ENCODE measurements around the gene KCNH2. TPM values are rescaled to one million over a fixed set of nuclear protein-coding genes. Genes with fewer than 3 reads are reported as not detected.
"Not testable (repeated sequence)": the region's sequence is repeated elsewhere in the genome, so short reads cannot be mapped to it uniquely, and the experiment has no call there.

Gene KCNH2
- total RNA-seq, 1 experiment from 2014 or later, result 0.22 TPM

DNA sequence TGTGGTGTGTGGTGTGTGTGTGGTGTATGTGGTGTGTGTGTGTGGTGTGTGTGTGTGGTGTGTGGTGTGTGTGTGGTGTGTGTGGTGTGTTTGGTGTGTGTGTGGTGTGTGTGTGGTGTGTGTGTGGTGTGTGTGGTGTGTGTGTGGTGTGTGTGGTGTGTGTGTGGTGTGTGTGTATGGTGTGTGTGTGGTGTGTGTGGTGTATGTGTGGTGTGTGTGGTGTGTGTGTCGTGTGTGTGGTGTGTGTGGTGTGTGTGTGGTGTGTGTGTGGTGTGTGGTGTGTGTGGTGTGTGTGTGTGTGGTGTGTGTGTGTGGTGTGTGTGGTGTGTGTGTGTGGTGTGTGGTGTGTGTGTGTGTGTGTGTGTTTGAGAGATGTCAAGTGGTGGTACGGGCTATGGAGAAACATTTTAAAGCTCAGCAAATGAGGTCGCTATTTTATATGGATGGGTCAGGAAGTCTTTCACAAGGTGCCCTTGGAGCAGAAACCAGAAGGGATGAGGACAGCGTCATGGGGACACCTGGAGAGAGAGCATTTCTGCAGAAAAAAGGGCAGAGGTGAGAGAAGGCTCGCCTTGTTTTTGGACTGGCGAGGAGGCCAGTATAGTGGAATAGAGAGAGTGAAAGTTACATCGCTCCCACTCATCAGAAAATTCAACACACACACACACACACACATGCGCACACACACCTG, 67.7 kb downstream of the KCNH2 start:
- H2AFZ ChIP-seq (ENCODE audit: low read length); H3K36me3 ChIP-seq (ENCODE audit: insufficient read depth, low read length); H3K9ac ChIP-seq (ENCODE audit: low read length); H4K20me1 ChIP-seq (ENCODE audit: insufficient read depth, low read depth, low read length); H3K9me2 ChIP-seq (replicated peaks; ENCODE audit: insufficient read depth, low read length); H3K9me3 ChIP-seq (ENCODE audit: low read length); H3K4me1 ChIP-seq (ENCODE audit: low read length); DNase-seq; H3K79me2 ChIP-seq (ENCODE audit: low read length); H3K4me2 ChIP-seq (ENCODE audit: low read depth, low read length, poor library complexity, severe bottlenecking); H3K4me3 ChIP-seq (ENCODE audit: low read length); H3K27ac ChIP-seq (ENCODE audit: low read length); H3K27me3 ChIP-seq (ENCODE audit: low read length): not testable (repeated sequence)

GRCh38 chr7:150909200-150909995, 68.7 kb downstream of the KCNH2 start:
- no peaks in the 10 kb centered on the region for H3K27me3 ChIP-seq (ENCODE audit: low read length)
- no peaks in the 10 kb centered on the region for H3K9me2 ChIP-seq (replicated peaks; ENCODE audit: insufficient read depth, low read length)
- no peaks in the 10 kb centered on the region for H3K36me3 ChIP-seq (ENCODE audit: insufficient read depth, low read length)
- no peak overlapping the region for H3K4me2 ChIP-seq (ENCODE audit: low read depth, low read length, poor library complexity, severe bottlenecking)
- H3K9me3 ChIP-seq (ENCODE audit: low read length), result no peaks in the 10 kb centered on the region
- no peak overlapping the region for H3K9ac ChIP-seq (ENCODE audit: low read length)
- no peak overlapping the region for H3K4me3 ChIP-seq (ENCODE audit: low read length)
- no peak overlapping the region for H2AFZ ChIP-seq (ENCODE audit: low read length)
- DNase-seq, result no peak
- no peaks in the 10 kb centered on the region for H3K79me2 ChIP-seq (ENCODE audit: low read length)
- no peaks in the 10 kb centered on the region for H3K4me1 ChIP-seq (ENCODE audit: low read length)
- H3K27ac ChIP-seq (ENCODE audit: low read length), result no peak overlapping the region
- H4K20me1 ChIP-seq (ENCODE audit: insufficient read depth, low read depth, low read length), result no peaks in the 10 kb centered on the region

DNA sequence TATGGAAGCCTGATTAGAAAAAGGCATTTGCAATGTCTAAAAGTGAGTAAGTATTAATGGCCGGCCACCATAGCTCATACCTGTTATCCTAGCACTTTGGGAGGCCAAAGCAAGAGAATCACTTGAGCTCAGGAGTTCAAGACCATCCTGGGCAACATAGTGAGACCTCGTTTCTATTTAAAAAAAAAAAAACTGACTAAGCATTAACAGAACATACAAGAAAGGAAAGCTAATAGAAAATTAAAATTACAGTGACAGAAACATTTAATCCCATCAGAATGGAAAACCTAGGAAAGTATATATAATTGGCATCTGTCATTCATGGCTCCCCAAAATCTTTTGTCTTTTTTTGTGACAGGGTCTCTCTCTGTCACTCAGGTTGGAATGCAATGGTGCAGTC, 69.9 kb downstream of the KCNH2 start:
- H3K4me3 ChIP-seq (ENCODE audit: low read length), result no peak overlapping the region
- H3K27me3 ChIP-seq (ENCODE audit: low read length), result no peaks in the 10 kb centered on the region
- no peaks in the 10 kb centered on the region for H3K79me2 ChIP-seq (ENCODE audit: low read length)

DNA sequence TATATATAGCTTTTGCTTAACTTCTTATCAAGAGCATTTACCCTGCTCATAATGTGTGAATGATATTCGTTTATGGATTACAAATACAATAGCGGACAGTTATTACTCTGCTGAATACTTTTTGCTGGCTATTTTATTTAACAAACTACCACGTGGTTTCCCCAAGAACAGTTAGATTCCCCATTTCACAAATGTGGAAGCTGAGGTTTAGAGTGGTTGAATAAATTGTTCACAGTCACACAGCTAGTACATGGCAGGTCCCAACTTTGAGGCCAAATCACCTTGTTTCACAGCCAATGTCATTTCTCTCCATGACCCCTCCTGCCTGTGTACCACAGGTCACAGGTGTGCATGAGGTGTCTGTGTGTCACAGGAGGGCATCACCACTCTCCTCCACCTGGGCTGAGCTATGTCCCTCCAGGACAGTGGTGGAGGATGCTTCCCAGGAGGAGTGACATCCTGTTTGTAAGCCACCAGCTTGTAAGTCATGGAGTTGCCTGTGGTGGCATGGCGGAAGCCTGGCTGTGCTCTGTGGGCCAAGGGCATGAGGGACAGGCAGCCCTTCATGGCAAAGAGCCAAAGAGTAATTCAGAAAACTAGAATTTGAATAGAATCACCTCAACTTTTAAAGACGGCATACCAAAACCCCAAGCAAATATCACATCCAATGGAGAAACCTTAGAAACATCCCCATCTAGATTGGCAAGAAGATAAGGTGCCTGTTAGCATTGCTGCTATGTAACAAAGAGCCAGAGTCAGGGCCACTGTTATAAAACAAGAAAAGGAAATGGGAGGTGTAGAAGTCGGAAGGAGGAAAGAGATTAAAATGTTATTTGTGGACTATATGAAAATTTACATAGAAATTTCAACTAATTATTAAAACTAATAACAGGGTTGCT, 73.9 kb downstream of the KCNH2 start:
- no peaks in the 10 kb centered on the region for H3K79me2 ChIP-seq (ENCODE audit: low read length)
- no peaks in the 10 kb centered on the region for H3K9me2 ChIP-seq (replicated peaks; ENCODE audit: insufficient read depth, low read length)
- H3K27ac ChIP-seq (ENCODE audit: low read length), result no peak overlapping the region
- H3K4me1 ChIP-seq (ENCODE audit: low read length), result peaks cover 7% of the 10 kb centered on the region
- no peaks in the 10 kb centered on the region for H3K36me3 ChIP-seq (ENCODE audit: insufficient read depth, low read length)
- H3K4me2 ChIP-seq (ENCODE audit: low read depth, low read length, poor library complexity, severe bottlenecking), result no peak overlapping the region
- H3K27me3 ChIP-seq (ENCODE audit: low read length), result no peaks in the 10 kb centered on the region
- no peaks in the 10 kb centered on the region for H4K20me1 ChIP-seq (ENCODE audit: insufficient read depth, low read depth, low read length)
- no peak overlapping the region for H2AFZ ChIP-seq (ENCODE audit: low read length)
- H3K4me3 ChIP-seq (ENCODE audit: low read length), result no peak overlapping the region
- H3K9me3 ChIP-seq (ENCODE audit: low read length), result no peaks in the 10 kb centered on the region
- no peak for DNase-seq
- H3K9ac ChIP-seq (ENCODE audit: low read length), result no peak overlapping the region

More for the DNA sequence above, 69.9 kb downstream of the KCNH2 start:
- no peak overlapping the region for H3K27ac ChIP-seq (ENCODE audit: low read length)
- no peak overlapping the region for H3K9ac ChIP-seq (ENCODE audit: low read length)
- no peaks in the 10 kb centered on the region for H4K20me1 ChIP-seq (ENCODE audit: insufficient read depth, low read depth, low read length)
- H3K9me2 ChIP-seq (replicated peaks; ENCODE audit: insufficient read depth, low read length), result no peaks in the 10 kb centered on the region
- peaks cover 7% of the 10 kb centered on the region for H3K4me1 ChIP-seq (ENCODE audit: low read length)
- H3K4me2 ChIP-seq (ENCODE audit: low read depth, low read length, poor library complexity, severe bottlenecking), result no peak overlapping the region
- no peaks in the 10 kb centered on the region for H3K36me3 ChIP-seq (ENCODE audit: insufficient read depth, low read length)
- no peak overlapping the region for H2AFZ ChIP-seq (ENCODE audit: low read length)
- H3K9me3 ChIP-seq (ENCODE audit: low read length), result no peaks in the 10 kb centered on the region
- DNase-seq, result no peak

DNA sequence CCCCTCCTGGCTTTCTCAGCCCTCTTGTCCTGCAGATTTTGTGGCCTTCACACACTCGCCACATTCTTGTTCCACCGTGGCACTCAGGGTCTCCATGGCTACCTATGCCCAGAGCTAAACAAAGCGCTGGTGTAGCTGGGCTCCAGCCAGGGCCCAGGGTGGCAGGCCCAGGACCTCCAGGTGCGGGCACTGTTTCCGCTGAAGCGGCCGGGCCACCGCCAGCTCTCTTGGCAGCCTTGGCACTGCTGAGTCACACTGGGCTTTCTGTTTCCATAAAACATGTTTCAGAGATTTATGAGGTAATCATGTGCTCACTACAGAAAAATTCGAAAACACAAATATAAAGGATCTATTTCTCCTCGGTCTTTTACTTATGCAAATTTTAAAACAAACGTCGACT, 74.5 kb downstream of the KCNH2 start:
- no peak overlapping the region for H2AFZ ChIP-seq (ENCODE audit: low read length)
- no peaks in the 10 kb centered on the region for H3K9me3 ChIP-seq (ENCODE audit: low read length)
- no peak for DNase-seq
- H4K20me1 ChIP-seq (ENCODE audit: insufficient read depth, low read depth, low read length), result no peaks in the 10 kb centered on the region
- no peak overlapping the region for H3K4me2 ChIP-seq (ENCODE audit: low read depth, low read length, poor library complexity, severe bottlenecking)
- H3K27me3 ChIP-seq (ENCODE audit: low read length), result no peaks in the 10 kb centered on the region
- H3K79me2 ChIP-seq (ENCODE audit: low read length), result no peaks in the 10 kb centered on the region
- no peak overlapping the region for H3K4me3 ChIP-seq (ENCODE audit: low read length)
- H3K9ac ChIP-seq (ENCODE audit: low read length), result no peak overlapping the region
- no peaks in the 10 kb centered on the region for H3K9me2 ChIP-seq (replicated peaks; ENCODE audit: insufficient read depth, low read length)
- H3K4me1 ChIP-seq (ENCODE audit: low read length), result peaks cover 7% of the 10 kb centered on the region
- no peak overlapping the region for H3K27ac ChIP-seq (ENCODE audit: low read length)
- no peaks in the 10 kb centered on the region for H3K36me3 ChIP-seq (ENCODE audit: insufficient read depth, low read length)

GRCh38 chr7:150902078-150903033, 75.8 kb downstream of the KCNH2 start:
- H2AFZ ChIP-seq (ENCODE audit: low read length), result no peak overlapping the region
- 0 out of 2 replicates have a peak, but pooled peaks cover 4% of the 10 kb centered on the region for H4K20me1 ChIP-seq (ENCODE audit: insufficient read depth, low read depth, low read length)
- H3K27ac ChIP-seq (ENCODE audit: low read length), result no peak overlapping the region
- peaks cover 17% of the 10 kb centered on the region for H3K4me1 ChIP-seq (ENCODE audit: low read length)
- no peak overlapping the region for H3K4me3 ChIP-seq (ENCODE audit: low read length)
- no peaks in the 10 kb centered on the region for H3K36me3 ChIP-seq (ENCODE audit: insufficient read depth, low read length)
- no peaks in the 10 kb centered on the region for H3K9me2 ChIP-seq (replicated peaks; ENCODE audit: insufficient read depth, low read length)
- no peaks in the 10 kb centered on the region for H3K79me2 ChIP-seq (ENCODE audit: low read length)
- H3K4me2 ChIP-seq (ENCODE audit: low read depth, low read length, poor library complexity, severe bottlenecking), result no peak overlapping the region
- H3K9me3 ChIP-seq (ENCODE audit: low read length), result no peaks in the 10 kb centered on the region
- no peak for DNase-seq
- no peak overlapping the region for H3K9ac ChIP-seq (ENCODE audit: low read length)
- H3K27me3 ChIP-seq (ENCODE audit: low read length), result no peaks in the 10 kb centered on the region

GRCh38 chr7:150901160-150902035, 76.7 kb downstream of the KCNH2 start:
- Histone ChIP-seq H2AFZ (ENCODE audit: low read length) (no peak overlapping the region), H3K9me2 (replicated peaks; ENCODE audit: insufficient read depth, low read length) (no peaks in the 10 kb centered on the region), H3K79me2 (ENCODE audit: low read length) (no peaks in the 10 kb centered on the region), H3K27ac (ENCODE audit: low read length) (no peak overlapping the region), H3K4me1 (ENCODE audit: low read length) (peaks cover 23% of the 10 kb centered on the region), H3K9ac (ENCODE audit: low read length) (no peak overlapping the region), H4K20me1 (ENCODE audit: insufficient read depth, low read depth, low read length) (0 out of 2 replicates have a peak, but pooled peaks cover 4% of the 10 kb centered on the region), H3K36me3 (ENCODE audit: insufficient read depth, low read length) (no peaks in the 10 kb centered on the region), H3K4me2 (ENCODE audit: low read depth, low read length, poor library complexity, severe bottlenecking) (no peak overlapping the region), H3K4me3 (ENCODE audit: low read length) (no peak overlapping the region), H3K27me3 (ENCODE audit: low read length) (no peaks in the 10 kb centered on the region), H3K9me3 (ENCODE audit: low read length) (no peaks in the 10 kb centered on the region)
- DNase-seq, result no peak
